Measurements from ENCODE around the gene MAD2L1.
"Not testable (repeated sequence)": the region's sequence is repeated elsewhere in the genome, so short reads cannot be mapped to it uniquely, and the experiment has no call there.

MAD2L1 gene

DNA sequence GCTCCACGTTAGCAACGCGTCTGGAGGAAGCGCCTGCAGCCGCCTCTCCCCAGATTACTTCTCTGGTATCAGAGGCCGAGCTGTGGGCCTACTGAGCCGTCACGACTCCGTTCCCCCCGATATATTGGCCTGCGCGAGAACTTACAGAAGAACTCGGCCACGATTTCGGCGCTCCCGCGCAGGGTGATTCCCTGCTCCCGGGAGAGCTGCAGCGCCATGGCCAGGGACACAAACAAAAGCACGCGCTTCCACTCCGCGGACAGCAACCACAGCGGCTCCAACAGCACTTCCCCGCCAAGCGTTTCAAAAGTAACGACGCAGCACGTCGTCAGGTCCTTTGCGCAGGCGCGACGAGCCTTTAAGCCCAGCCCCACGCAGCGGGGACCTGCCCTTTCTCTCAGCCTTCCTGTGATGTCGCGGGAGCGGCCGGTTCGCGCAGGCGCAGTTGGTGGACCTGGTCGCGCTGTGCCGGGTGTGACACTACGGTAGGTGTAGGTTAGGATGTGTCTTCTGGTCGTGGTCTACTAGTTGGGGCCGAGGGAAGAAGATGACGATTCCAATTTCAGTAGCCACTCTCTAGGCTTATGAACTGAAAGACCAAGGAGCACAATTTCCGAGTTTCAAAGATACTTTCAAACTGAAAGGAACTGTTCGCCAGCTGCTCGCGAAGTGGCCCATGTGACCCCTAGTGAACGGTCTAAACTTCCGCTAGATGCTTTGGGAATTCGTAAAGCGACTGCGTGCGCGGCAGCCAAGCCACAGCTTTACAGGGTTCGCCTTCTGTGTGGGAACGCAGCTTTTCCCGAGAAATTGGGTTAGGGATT is at the start of gene MAD2L1:
TSS of gene MAD2L1 (minus strand) at position 332 of the 824 bp plus-strand sequence. CDS start at position 218, 114 bp downstream.
- peak; percentile 98 for DNase-seq (ENCODE audit: low read depth)

DNA sequence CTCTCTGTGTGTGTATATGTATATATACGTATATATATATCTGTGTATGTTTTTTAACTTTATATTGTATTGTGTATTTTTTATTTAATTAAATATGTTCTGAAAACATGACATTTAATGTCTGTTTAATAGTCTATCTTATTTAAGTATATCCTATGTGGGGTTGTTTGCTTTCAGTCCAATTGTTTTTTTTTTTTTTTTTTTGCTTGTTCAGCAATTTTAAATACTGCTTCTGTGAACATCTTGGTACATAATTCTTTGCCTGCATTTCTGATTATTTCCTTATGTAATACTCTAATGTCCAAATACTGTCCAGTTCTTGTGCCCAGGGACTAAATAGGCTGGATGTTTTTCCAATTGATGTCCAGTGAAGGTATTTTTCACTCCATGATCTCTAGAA is 45.1 kb upstream of the MAD2L1 start:
- DNase-seq (ENCODE audit: low read depth) = no peak

- no peak for DNase-seq (ENCODE audit: low read depth)
Measured at GRCh38 chr4:120109406-120109805, 42.8 kb upstream of the MAD2L1 start.

GRCh38 chr4:120105472-120105871 is 38.8 kb upstream of the MAD2L1 start:
- no peak for DNase-seq (ENCODE audit: low read depth)

DNA sequence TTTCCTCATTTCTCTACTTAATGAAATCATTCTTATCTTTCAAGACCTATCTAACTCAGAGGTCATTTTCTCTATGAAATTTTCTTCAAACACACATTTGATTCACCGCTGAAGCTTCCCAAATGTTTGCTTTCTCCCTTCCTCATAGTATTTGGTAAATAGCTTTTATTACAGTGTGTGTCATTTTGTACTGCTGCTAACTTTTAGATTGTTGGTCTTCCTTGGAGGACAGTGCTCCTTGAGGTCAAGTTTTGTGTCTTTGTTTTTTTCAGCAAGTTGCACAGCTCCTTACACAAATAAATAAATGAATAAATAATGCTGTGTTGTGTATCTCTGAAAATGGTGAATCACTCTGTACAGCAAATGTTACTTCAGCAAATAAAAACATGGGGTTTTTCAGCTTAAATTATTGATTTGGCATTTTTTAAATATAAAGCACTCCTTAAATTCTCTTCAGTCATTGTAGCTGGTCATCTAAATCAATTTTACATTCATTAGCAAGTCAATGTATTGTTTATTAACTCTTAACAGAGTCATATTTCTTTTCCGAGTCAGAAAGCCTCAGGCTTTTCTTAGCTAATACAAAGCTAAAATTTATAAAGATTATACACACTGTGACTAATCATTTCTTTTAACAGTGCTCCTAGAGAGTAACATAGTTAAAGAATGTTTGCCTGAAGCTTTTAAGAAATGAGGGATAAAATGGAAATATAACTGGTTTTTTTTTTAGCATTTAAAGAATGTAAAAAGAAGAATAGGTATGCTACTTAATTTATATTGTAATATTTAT is 30.1 kb upstream of the MAD2L1 start:
- no peak for DNase-seq (ENCODE audit: low read depth)

DNA sequence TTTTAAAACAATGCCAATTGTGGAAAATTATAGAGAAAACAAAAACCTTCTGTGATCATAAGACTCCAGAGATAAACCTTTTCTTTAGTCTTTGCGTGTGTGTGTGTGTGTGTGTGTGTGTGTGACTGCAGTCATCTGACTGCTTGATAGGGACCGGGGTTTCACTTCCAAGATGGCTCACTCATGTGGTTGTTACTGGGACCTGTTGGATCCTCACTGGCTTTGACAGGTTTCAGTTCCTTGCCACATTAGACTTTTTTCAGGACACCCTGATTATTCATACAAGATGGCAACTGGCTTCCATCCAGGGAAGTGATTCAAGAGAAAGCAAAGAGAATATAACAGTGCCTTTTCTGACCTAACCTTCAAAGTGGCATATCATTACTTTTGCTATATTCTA is 21.9 kb upstream of the MAD2L1 start:
- no peak for DNase-seq (ENCODE audit: low read depth)

- not testable (repeated sequence) for DNase-seq (ENCODE audit: low read depth)
Measured at GRCh38 chr4:120088066-120088465, 21.4 kb upstream of the MAD2L1 start.

DNA sequence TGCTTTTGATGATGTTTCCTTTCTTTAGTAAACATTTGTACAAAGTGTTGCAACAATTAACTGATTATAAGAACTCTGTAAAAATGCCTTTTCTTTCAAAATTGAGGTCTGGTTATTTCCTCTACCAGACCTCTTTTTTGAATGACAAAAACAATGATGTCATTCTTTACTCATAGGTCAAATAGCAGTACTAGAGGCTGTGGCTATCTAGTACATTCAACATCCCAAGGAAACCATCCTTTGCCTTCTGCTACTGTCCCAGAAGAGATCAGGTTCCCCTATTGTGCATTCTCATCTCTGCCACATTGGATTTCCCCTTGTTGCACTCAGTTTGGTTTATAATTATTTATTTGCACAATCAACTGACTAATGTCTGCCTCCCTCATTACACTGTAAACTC is 19.1 kb upstream of the MAD2L1 start:
- DNase-seq (ENCODE audit: low read depth) = peak; percentile 58

- DNase-seq (ENCODE audit: low read depth) = no peak
Measured at GRCh38 chr4:120084327-120084726, 17.7 kb upstream of the MAD2L1 start.

DNA sequence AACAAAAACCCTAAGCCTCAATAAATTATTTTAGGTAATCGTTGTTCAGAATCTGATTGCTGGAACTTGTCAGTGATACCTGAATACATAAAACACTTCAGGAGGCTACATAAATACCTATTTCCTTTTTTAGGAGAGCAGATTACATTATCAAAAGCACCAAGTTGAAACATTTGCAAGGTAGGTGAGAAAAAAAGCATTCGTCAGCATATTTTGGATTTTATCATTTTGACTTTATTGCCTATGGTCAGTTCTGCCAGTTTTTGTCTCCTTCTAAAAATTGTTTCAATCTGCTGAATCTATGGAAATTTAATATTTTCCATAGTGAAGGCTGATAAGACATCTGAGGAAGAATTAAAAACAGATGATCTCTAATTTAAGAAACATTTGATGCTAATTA is 16.5 kb upstream of the MAD2L1 start:
- DNase-seq (ENCODE audit: low read depth) = no peak

GRCh38 chr4:120082251-120082650 is 15.6 kb upstream of the MAD2L1 start:
- no peak for DNase-seq (ENCODE audit: low read depth)

DNA sequence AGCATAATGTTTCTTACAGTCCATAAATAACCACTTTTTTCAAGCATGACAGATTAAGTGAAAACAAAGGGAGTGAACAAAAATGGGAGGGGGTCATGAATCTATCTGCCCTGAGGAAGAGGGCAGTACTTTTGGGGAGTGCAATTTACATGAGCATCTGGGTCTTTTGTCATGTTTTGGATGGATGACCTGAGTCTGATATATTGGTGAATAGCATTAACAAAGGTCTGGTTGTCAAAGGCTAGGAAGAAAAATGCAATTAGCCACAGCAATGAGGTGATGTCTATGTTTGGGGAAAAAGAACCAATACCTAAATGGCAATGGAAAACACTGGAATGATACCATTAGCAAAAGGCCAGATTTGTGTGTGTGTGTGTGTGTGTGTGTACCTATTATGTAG is 15.1 kb upstream of the MAD2L1 start:
- no peak for DNase-seq (ENCODE audit: low read depth)

DNA sequence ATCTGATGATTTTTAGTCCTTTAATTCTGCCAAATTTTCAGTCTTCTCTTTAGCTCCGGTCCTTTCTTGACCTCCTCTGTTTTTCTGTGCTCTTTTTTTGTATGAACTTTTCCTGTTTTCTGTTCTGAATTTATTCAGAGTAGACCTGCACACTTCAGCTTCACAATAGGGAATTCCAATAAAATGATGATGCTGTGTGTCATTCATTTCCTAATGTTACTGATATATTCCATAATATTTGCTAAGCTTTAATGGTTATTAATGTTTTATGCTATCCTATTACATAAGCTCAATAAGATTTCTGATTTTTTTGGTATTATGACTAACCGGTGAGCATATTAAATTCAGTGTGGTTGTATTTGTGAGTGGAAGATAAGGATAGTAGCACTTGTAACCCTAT is 13.9 kb upstream of the MAD2L1 start:
- no peak for DNase-seq (ENCODE audit: low read depth)

GRCh38 chr4:120079839-120080520 is 13.3 kb upstream of the MAD2L1 start:
- no peak for DNase-seq (ENCODE audit: low read depth)

- DNase-seq (ENCODE audit: low read depth) = no peak
Measured at GRCh38 chr4:120078216-120078615, 11.6 kb upstream of the MAD2L1 start.

DNA sequence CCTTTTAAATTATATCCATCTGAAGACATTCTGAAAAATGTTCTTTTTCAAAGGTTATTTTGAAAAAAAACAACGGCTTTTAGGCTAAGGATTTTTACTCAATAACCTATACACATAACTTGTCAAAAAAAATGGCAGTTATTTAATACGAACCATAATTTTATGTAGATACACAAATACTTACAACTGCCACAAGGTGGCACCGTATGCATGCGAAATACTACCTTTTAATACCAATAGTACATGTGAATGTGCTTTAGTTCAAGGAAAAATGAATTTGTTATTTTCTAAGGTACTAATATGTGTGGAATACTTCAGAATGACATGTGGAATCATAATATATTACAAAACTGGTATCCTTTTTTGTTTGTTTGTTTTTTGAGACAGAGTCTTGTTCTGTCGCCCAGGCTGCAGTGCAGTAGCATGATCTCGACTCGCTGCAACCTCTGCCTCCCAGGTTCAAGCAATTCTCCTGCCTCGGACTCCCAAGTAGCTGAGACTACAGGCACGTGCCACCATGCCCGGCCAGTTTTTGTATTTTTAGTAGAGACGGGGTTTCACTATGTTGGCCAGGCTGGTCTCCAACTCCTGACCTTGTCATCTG is 4.6 kb upstream of the MAD2L1 start:
- peak; percentile 63 for DNase-seq (ENCODE audit: low read depth)

DNA sequence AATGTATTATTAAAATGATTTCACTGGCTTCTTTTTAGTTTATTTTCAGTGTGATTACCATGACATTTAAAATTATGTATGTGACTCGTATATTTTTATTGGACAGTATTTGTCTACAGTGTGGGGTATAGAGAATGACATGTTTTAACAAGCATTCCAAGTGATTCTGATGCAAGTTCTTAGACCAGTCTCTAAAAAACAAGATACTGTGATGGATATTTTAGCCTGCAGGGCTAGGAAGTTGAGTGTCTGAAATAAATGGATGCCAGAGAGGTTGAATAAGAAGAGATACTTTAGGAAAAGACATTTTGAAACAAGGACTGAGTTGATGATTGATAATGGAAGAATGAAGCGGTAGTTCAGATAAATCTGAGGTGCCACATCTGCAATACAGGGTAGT is 3.5 kb upstream of the MAD2L1 start:
- DNase-seq (ENCODE audit: low read depth) = no peak

GRCh38 chr4:120065974-120066516 is 603 bp downstream of the MAD2L1 start:
- DNase-seq (ENCODE audit: low read depth) = no peak

- DNase-seq (ENCODE audit: low read depth) = no peak
Measured at GRCh38 chr4:120064887-120065286, 1.8 kb downstream of the MAD2L1 start.

DNA sequence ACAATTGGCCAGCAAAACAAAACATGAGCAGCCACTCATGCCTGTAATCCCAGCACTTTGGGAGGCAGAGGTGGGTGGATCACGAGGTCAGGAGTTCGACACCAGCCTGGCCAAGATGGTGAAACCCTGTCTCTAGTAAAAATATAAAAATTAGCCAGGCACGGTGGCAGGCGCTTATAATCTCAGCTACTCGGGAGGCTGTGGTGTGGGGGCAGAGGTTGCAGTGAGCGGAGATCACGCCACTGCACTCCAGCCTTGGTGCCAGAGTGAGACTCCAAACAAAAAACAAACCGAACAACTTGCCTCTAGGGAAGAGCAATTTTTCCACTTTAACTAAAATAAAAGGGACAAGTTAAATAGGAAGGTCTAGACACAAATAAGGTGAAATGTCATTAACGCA is 2.9 kb downstream of the MAD2L1 start:
- DNase-seq (ENCODE audit: low read depth) = not testable (repeated sequence)

GRCh38 chr4:120062663-120063195 is 3.9 kb downstream of the MAD2L1 start:
- DNase-seq (ENCODE audit: low read depth) = no peak

DNA sequence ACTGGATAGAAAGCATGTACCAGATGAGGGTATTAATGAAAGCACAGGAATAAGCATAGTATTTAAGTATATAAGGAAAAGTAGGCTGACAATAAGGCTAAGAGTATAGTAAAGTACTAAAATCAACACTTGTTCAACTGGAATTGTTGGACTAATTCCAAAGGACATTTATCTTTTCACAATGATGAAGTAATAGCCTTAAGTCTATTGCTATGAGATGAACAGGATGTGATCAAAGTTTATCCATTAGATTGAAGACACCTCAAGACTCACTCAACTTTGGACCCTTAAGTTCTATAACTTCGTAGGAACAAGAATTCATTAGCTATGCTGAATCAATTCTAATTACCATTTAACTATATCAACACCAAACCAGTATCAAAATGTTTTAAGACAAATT is 7.6 kb downstream of the MAD2L1 start:
- DNase-seq (ENCODE audit: low read depth) = no peak

Data from fibroblast of gingiva (primary cell).